Keratinocyte (primary cell): ENCODE data around the gene CLCA4. TPM values are rescaled to one million over a fixed set of nuclear protein-coding genes. Genes with fewer than 3 reads are reported as not detected.

ENCODE experiments used
- DNase-seq: peaks from one replicate; pipeline ENCODE4 v3.0.0-alpha.2; 2011; ENCODE audit warnings: low read depth, missing footprints, low spot score
- FAIRE-seq: peaks from 2 replicates; lab custom pipeline; 2011; peaks lifted over from hg19 to GRCh38; lab: Jason Lieb, UNC
- H2AFZ ChIP-seq: 2 replicates; pipeline ENCODE4 v1.6.0; 2012; ENCODE audit warnings: low read length, control low read depth, inconsistent platforms; ENCODE audit not compliant: control insufficient read depth
- H3K27ac ChIP-seq: 2 replicates; pipeline ENCODE4 v1.5.1; 2011; ENCODE audit warnings: low read length; ENCODE audit not compliant: control insufficient read depth, insufficient read depth
- H3K27me3 ChIP-seq: 3 replicates; pipeline ENCODE4 v1.6.0; 2011; ENCODE audit warnings: low read length; ENCODE audit not compliant: control insufficient read depth, insufficient read depth; ENCODE audit errors: extremely low read depth
- H3K36me3 ChIP-seq, 2 experiments: 2 replicates in 1 of 2; 3 replicates in 1 of 2; pipeline ENCODE4 v1.5.1; 2011; ENCODE audit warnings: low read length in 2 of 2, mild to moderate bottlenecking in 1 of 2; ENCODE audit not compliant: control insufficient read depth in 2 of 2, insufficient read depth in 2 of 2; ENCODE audit errors: extremely low read depth in 1 of 2
- H3K4me1 ChIP-seq: 3 replicates; pipeline ENCODE4 v1.5.1; 2011; ENCODE audit warnings: low read length; ENCODE audit not compliant: control insufficient read depth, insufficient read depth; ENCODE audit errors: extremely low read depth
- H3K4me2 ChIP-seq: 3 replicates; pipeline ENCODE4 v1.6.0; 2011; ENCODE audit warnings: low read depth, low read length; ENCODE audit not compliant: control insufficient read depth, insufficient read depth; ENCODE audit errors: extremely low read depth
- H3K4me3 ChIP-seq, 3 experiments: fragments of 200-600 bp in 1 of 3; sonication (generic) in 1 of 3; 2 replicates in 2 of 3; 3 replicates in 1 of 3; pipeline ENCODE4 v1.5.1; 2011 to 2016; ENCODE audit warnings: low read length in 3 of 3, mild to moderate bottlenecking in 3 of 3, control low read depth in 2 of 3, inconsistent platforms in 1 of 3, low read depth in 1 of 3, mixed read lengths in 1 of 3, mixed run types in 1 of 3, moderate library complexity in 1 of 3; ENCODE audit not compliant: control insufficient read depth in 2 of 3, insufficient read depth in 2 of 3; ENCODE audit errors: extremely low read depth in 1 of 3
- H3K79me2 ChIP-seq: 2 replicates; pipeline ENCODE4 v1.6.0; 2012; ENCODE audit warnings: low read length; ENCODE audit not compliant: control insufficient read depth, insufficient read depth
- H3K9ac ChIP-seq: 3 replicates; pipeline ENCODE4 v1.6.0; 2011; ENCODE audit warnings: low read length; ENCODE audit not compliant: control insufficient read depth, insufficient read depth; ENCODE audit errors: extremely low read depth
- H3K9me1 ChIP-seq: 3 replicates; pipeline ENCODE4 v1.6.0; 2011; ENCODE audit warnings: low read length; ENCODE audit not compliant: control insufficient read depth, insufficient read depth; ENCODE audit errors: extremely low read depth
- H3K9me3 ChIP-seq: 2 replicates; pipeline ENCODE4 v1.5.1; 2012; ENCODE audit warnings: low read depth, low read length; ENCODE audit not compliant: control insufficient read depth
- H4K20me1 ChIP-seq: 3 replicates; pipeline ENCODE4 v1.6.0; 2011; ENCODE audit warnings: low read length; ENCODE audit not compliant: control insufficient read depth, insufficient read depth; ENCODE audit errors: extremely low read depth
- EZH2 ChIP-seq: IDR thresholded peaks from one replicate; pipeline ENCODE4 v1.6.1; 2012; ENCODE audit warnings: inconsistent platforms, mild to moderate bottlenecking, low read length, moderate library complexity
- dilution Hi-C: fragments of 300-500 bp; cut with MboI; formaldehyde crosslinking; loops from one replicate; pipeline ENCODE4 v1.7.0; 2020; ENCODE audit warnings: low sequenced_read_pairs; ENCODE audit not compliant: extremely low pct_ligation_motif_present
- polyA minus RNA-seq, 3 experiments: library from RNA; depleted of rRNA, polyadenylated mRNA; stranded (reverse); fragments of >200 nt; gene quantifications; 1 replicate in 1 of 3; 2 replicates in 1 of 3; 3 replicates in 1 of 3; pipeline ENCODE4 v1.2.3, GENCODE V29; 2011
- polyA plus RNA-seq, 5 experiments: library from polyadenylated mRNA; depleted of rRNA in 3 of 5; stranded (reverse) in 3 of 5; stranded (forward) in 1 of 5; unstranded in 1 of 5; fragments of >200 nt; gene quantifications; 1 replicate in 1 of 5; 2 replicates in 3 of 5; 3 replicates in 1 of 5; pipeline versions ENCODE4 v1.2.1 to v1.2.3, GENCODE V29; 2011 to 2012; ENCODE audit warnings: missing spikeins in 2 of 5, low read depth in 1 of 5, low replicate concordance in 1 of 5
- TF ChIP-seq, protein P1 (sequence below), 3 experiments: IDR thresholded peaks in 1 of 3; conservative IDR thresholded peaks in 1 of 3; optimal IDR thresholded peaks in 1 of 3; 2 replicates in 2 of 3; 3 replicates in 1 of 3; pipeline versions ENCODE3 to v1.5.1; 2011; ENCODE audit warnings: low read length in 3 of 3, mild to moderate bottlenecking in 3 of 3, moderate library complexity in 2 of 3, control low read depth in 1 of 3, inconsistent platforms in 1 of 3; ENCODE audit not compliant: insufficient read depth in 2 of 3; ENCODE audit errors: extremely low read depth in 1 of 3

CLCA4 gene, protein sequence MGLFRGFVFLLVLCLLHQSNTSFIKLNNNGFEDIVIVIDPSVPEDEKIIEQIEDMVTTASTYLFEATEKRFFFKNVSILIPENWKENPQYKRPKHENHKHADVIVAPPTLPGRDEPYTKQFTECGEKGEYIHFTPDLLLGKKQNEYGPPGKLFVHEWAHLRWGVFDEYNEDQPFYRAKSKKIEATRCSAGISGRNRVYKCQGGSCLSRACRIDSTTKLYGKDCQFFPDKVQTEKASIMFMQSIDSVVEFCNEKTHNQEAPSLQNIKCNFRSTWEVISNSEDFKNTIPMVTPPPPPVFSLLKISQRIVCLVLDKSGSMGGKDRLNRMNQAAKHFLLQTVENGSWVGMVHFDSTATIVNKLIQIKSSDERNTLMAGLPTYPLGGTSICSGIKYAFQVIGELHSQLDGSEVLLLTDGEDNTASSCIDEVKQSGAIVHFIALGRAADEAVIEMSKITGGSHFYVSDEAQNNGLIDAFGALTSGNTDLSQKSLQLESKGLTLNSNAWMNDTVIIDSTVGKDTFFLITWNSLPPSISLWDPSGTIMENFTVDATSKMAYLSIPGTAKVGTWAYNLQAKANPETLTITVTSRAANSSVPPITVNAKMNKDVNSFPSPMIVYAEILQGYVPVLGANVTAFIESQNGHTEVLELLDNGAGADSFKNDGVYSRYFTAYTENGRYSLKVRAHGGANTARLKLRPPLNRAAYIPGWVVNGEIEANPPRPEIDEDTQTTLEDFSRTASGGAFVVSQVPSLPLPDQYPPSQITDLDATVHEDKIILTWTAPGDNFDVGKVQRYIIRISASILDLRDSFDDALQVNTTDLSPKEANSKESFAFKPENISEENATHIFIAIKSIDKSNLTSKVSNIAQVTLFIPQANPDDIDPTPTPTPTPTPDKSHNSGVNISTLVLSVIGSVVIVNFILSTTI
- polyA plus RNA-seq: 0.59 to 6.1 TPM (median 1.5 TPM) in 3 replicates
- 0.07 TPM for polyA plus RNA-seq (2011; ENCODE audit: low read depth)
- polyA plus RNA-seq (2011; cell fraction: cytosol; rRNA removed): 0.39 and 0.96 TPM in 2 replicates
- polyA plus RNA-seq (2011; cell fraction: nucleus; rRNA removed): 4.7 and 7.4 TPM in 2 replicates
- polyA plus RNA-seq (2012; ENCODE audit: low replicate concordance): 0.45 and 0.48 TPM in 2 replicates
- polyA minus RNA-seq: 0.67 to 2.9 TPM (median 2.1 TPM) in 3 replicates
- polyA minus RNA-seq (2011; cell fraction: cytosol; rRNA and poly(A)+ RNA removed): 0.77 TPM
- polyA minus RNA-seq (2011; cell fraction: nucleus; rRNA and poly(A)+ RNA removed): 3.8 and 5.9 TPM in 2 replicates

DNA sequence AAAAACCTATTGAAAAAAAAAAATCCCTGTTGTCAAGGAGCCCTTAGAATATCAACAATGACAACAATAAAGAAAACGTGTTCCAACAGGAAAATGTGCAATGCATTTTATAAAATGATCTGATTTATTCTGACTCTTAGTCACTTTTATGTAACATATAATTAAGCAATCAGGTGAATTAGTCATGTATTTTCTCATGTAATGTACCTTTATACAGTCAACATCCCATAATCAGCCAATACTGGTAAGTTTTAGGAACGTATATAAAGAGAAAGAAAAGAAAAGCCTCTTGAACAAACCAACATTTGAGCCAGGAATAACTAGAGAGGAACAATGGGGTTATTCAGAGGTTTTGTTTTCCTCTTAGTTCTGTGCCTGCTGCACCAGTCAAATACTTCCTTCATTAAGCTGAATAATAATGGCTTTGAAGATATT lies at the start of gene CLCA4:
Gene CLCA4 (plus strand): TSS at position 292 of the 435 bp plus-strand sequence. CDS start 42 bp downstream, at position 334.
- dilution Hi-C loops: no loop called here

DNA sequence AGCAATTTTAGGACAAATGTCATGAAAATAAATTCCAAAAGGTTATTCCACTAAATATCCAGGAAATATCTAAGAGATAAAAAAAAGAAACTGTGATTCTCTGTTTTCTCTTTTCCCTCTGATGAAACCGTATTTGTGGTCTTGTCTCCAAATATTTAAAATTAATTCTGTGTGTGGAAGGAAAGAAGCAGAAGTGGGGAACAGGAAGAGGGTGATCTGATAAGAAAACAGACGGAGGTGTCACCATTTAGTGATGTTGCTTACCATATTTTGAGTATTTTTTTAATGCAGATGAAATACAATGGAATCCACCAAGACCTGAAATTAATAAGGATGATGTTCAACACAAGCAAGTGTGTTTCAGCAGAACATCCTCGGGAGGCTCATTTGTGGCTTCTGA lies 48.6 kb upstream of the CLCA4 start:
- Histone ChIP-seq H3K4me1 (peaks cover 10% of the 10 kb centered on the region), H3K9me3 (no peaks in the 10 kb centered on the region), H2AFZ (no peak overlapping the region), H3K36me3 (no peaks in the 10 kb centered on the region), H3K4me3 (no peak overlapping the region), H3K4me2 (no peak overlapping the region), H3K9ac (no peak overlapping the region), H4K20me1 (no peaks in the 10 kb centered on the region), H3K9me1 (no peaks in the 10 kb centered on the region), H3K79me2 (no peaks in the 10 kb centered on the region), H3K27ac (no peak overlapping the region), H3K27me3 (no peaks in the 10 kb centered on the region)
- FAIRE-seq (no peak), DNase-seq (no peak)
- TF ChIP-seq EZH2: no peak
- TF ChIP-seq, protein P1, sequence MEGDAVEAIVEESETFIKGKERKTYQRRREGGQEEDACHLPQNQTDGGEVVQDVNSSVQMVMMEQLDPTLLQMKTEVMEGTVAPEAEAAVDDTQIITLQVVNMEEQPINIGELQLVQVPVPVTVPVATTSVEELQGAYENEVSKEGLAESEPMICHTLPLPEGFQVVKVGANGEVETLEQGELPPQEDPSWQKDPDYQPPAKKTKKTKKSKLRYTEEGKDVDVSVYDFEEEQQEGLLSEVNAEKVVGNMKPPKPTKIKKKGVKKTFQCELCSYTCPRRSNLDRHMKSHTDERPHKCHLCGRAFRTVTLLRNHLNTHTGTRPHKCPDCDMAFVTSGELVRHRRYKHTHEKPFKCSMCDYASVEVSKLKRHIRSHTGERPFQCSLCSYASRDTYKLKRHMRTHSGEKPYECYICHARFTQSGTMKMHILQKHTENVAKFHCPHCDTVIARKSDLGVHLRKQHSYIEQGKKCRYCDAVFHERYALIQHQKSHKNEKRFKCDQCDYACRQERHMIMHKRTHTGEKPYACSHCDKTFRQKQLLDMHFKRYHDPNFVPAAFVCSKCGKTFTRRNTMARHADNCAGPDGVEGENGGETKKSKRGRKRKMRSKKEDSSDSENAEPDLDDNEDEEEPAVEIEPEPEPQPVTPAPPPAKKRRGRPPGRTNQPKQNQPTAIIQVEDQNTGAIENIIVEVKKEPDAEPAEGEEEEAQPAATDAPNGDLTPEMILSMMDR (optimal IDR thresholded peaks at IDR 0.05 in 1 of 3, IDR thresholded peaks at IDR 0.05 in 1 of 3, conservative IDR thresholded peaks at IDR 0.05 in 1 of 3; ENCODE audit: extremely low read depth in 1 of 3, insufficient read depth in 2 of 3, low read length in 3 of 3): no peak
- dilution Hi-C loops: no loop called here

More for the DNA sequence above, at the start of gene CLCA4:
- H3K9me3 ChIP-seq: no peaks in the 10 kb centered on the region
- peak within 1 kb of the TSS; percentile 75 for H3K27ac ChIP-seq
- no peaks in the 10 kb centered on the region for H3K27me3 ChIP-seq
- DNase-seq: peak; percentile 59
- no peaks in the 10 kb centered on the region for H3K9me1 ChIP-seq
- peak within 1 kb of the TSS in 1 of 3 experiments; percentile 54 for H3K4me3 ChIP-seq
- H3K79me2 ChIP-seq: no peaks in the 10 kb centered on the region
- TF ChIP-seq, protein P1 (optimal IDR thresholded peaks at IDR 0.05 in 1 of 3, IDR thresholded peaks at IDR 0.05 in 1 of 3, conservative IDR thresholded peaks at IDR 0.05 in 1 of 3; ENCODE audit: extremely low read depth in 1 of 3, insufficient read depth in 2 of 3, low read length in 3 of 3): no peak
- no peak for TF ChIP-seq EZH2
- H3K36me3 ChIP-seq: no peaks in the 10 kb centered on the region
- no peak for FAIRE-seq
- H3K4me1 ChIP-seq: peaks cover 29% of the 10 kb centered on the region
- H3K4me2 ChIP-seq: peak within 1 kb of the TSS; percentile 71
- no peak within 1 kb of the TSS for H3K9ac ChIP-seq
- H4K20me1 ChIP-seq: no peaks in the 10 kb centered on the region
- H2AFZ ChIP-seq: peak within 1 kb of the TSS; percentile 43
